GM12878 (cell line): Measurements from ENCODE around the gene RNF149. TPM values are rescaled to one million over a fixed set of nuclear protein-coding genes. Genes with fewer than 3 reads are reported as not detected.

Source experiments
- ATAC-seq: fragments of 200-7000 bp; cut with Tn5 transposase; 3 replicates; pipeline ENCODE4 v1.9.1; 2020; ENCODE audit warnings: mild to moderate bottlenecking, moderate library complexity
- BruUV-seq: library from RNA; stranded (reverse); fragments of 400-500 nt; replicated peaks from 2 replicates; lab custom pipeline; 2021; lab: Mats Ljungman, UMichigan
- CTCF ChIA-PET: fragments of 300-600 bp; sonication (Branson Sonifier 250); formaldehyde crosslinking; extraction: SDS; loops from one replicate; lab custom pipeline; 2021; ENCODE audit warnings: inconsistent platforms; lab: Yijun Ruan, JAX
- POLR2A ChIA-PET: fragments of 350-600 bp; formaldehyde crosslinking; extraction: SDS; loops from one replicate; lab custom pipeline; 2021; ENCODE audit warnings: inconsistent platforms; lab: Charles Lee
- RAD21 ChIA-PET: fragments of 300-600 bp; sonication (Branson Sonifier 250); formaldehyde crosslinking; loops from one replicate; lab custom pipeline; 2023; ENCODE audit warnings: antibody characterized with exemption; ENCODE audit not compliant: unreplicated experiment; lab: Charles Lee
- SMC1A ChIA-PET: fragments of 300-600 bp; sonication (Branson Sonifier 250); formaldehyde crosslinking; loops from one replicate; lab custom pipeline; 2023; ENCODE audit not compliant: unreplicated experiment, uncharacterized antibody; lab: Charles Lee
- DNase-seq: peaks from one replicate; pipeline ENCODE4 v3.0.0-alpha.2; 2011; ENCODE audit warnings: low read depth, low spot score
- FAIRE-seq: peaks from 3 replicates; lab custom pipeline; 2011; peaks lifted over from hg19 to GRCh38; lab: Jason Lieb, UNC
- H2AFZ ChIP-seq: 2 replicates; pipeline ENCODE4 v1.6.0; 2011; ENCODE audit warnings: low read depth, low read length, control low read depth; ENCODE audit not compliant: control insufficient read depth
- H3K27ac ChIP-seq: 2 replicates; pipeline ENCODE4 v1.5.1; 2011; ENCODE audit warnings: control low read depth; ENCODE audit not compliant: control insufficient read depth, insufficient read depth
- H3K27me3 ChIP-seq, 2 experiments: replicated peaks in 1 of 2; 2 replicates each; pipeline versions ENCODE4 v1.6.0 to v1.6.1; 2011; ENCODE audit warnings: low read length in 1 of 2; ENCODE audit not compliant: control insufficient read depth in 2 of 2, insufficient read depth in 2 of 2
- H3K36me3 ChIP-seq, 2 experiments: 2 replicates each; pipeline ENCODE4 v1.5.1; 2011; ENCODE audit warnings: low read length in 1 of 2; ENCODE audit not compliant: control insufficient read depth in 2 of 2, insufficient read depth in 2 of 2
- H3K4me1 ChIP-seq: 2 replicates; pipeline ENCODE4 v1.6.1; 2011; ENCODE audit warnings: mild to moderate bottlenecking, low read length, moderate library complexity, mixed read lengths; ENCODE audit not compliant: control insufficient read depth, insufficient read depth
- H3K4me2 ChIP-seq: 2 replicates; pipeline ENCODE4 v1.6.0; 2011; ENCODE audit warnings: control low read depth; ENCODE audit not compliant: control insufficient read depth, insufficient read depth
- H3K4me3 ChIP-seq: fragments of 200-600 bp; sonication (generic); 2 replicates; pipeline ENCODE4 v1.5.1; 2016
- H3K79me2 ChIP-seq: 2 replicates; pipeline ENCODE4 v1.6.0; 2011; ENCODE audit warnings: low read length; ENCODE audit not compliant: control insufficient read depth, insufficient read depth
- H3K9ac ChIP-seq: 2 replicates; pipeline ENCODE4 v1.8.0; 2011; ENCODE audit warnings: low read length, control low read depth, mixed read lengths; ENCODE audit not compliant: control insufficient read depth, insufficient read depth
- H3K9me3 ChIP-seq: replicated peaks from 3 replicates; pipeline ENCODE4 v1.5.1; 2011; ENCODE audit warnings: mild to moderate bottlenecking, low read length; ENCODE audit not compliant: control insufficient read depth, insufficient read depth
- H4K20me1 ChIP-seq: 2 replicates; pipeline ENCODE4 v1.6.0; 2011; ENCODE audit not compliant: control insufficient read depth, insufficient read depth
- HCFC1 ChIP-seq: fragments of 150-350 bp; IDR thresholded peaks from 2 replicates; pipeline ENCODE4 v1.6.1; 2014; ENCODE audit warnings: low read length
- JUNB ChIP-seq: IDR thresholded peaks from 2 replicates; pipeline ENCODE4 v1.6.1; 2016; ENCODE audit warnings: antibody characterized with exemption, mild to moderate bottlenecking
- MEF2A ChIP-seq: IDR thresholded peaks from 2 replicates; pipeline ENCODE4 v1.6.1; 2011; ENCODE audit warnings: low read depth, mild to moderate bottlenecking, low read length, moderate library complexity; ENCODE audit not compliant: insufficient read depth
- MEF2B ChIP-seq: fragments of 450-650 bp; IDR thresholded peaks from 2 replicates; pipeline ENCODE4 v1.6.1; 2018; ENCODE audit warnings: mild to moderate bottlenecking, moderate library complexity; ENCODE audit not compliant: partially characterized antibody, poor library complexity, severe bottlenecking
- MTA2 ChIP-seq: fragments of 450-650 bp; IDR thresholded peaks from 2 replicates; pipeline ENCODE4 v1.6.1; 2016; ENCODE audit warnings: low read depth, mild to moderate bottlenecking, moderate library complexity
- RBBP5 ChIP-seq: fragments of 200-600 bp; sonication (generic); conservative IDR thresholded peaks from 2 replicates; pipeline ENCODE4 v1.6.1; 2016
- SIN3A ChIP-seq: IDR thresholded peaks from 2 replicates; pipeline ENCODE4 v1.6.1; 2012; ENCODE audit warnings: low read depth, low read length, improper control_type of control experiment
- SMC3 ChIP-seq: IDR thresholded peaks from 2 replicates; pipeline ENCODE4 v1.6.1; 2011; ENCODE audit warnings: low read length, improper control_type of control experiment, borderline replicate concordance
- SREBF1 ChIP-seq: IDR thresholded peaks from 2 replicates; pipeline ENCODE4 v1.6.1; 2012; ENCODE audit warnings: mild to moderate bottlenecking, low read length
- TBL1XR1 ChIP-seq: IDR thresholded peaks from 2 replicates; pipeline ENCODE4 v1.6.1; 2012; ENCODE audit warnings: low read depth, low read length, improper control_type of control experiment
- ZNF384 ChIP-seq: IDR thresholded peaks from 2 replicates; pipeline ENCODE4 v1.6.1; 2012; ENCODE audit warnings: low read depth, mild to moderate bottlenecking, low read length, improper control_type of control experiment, borderline replicate concordance
- WGBS: methylation state at CpG from one replicate; pipeline ENCODE4 v1.1.6; 2016; ENCODE audit warnings: low lambda C conversion rate; ENCODE audit not compliant: insufficient replicate concordance, insufficient coverage; ENCODE audit errors: missing lambda C conversion rate; 5-methylcytosine and 5-hydroxymethylcytosine counted together
- in situ Hi-C: fragments of 300-500 bp; cut with MboI; formaldehyde crosslinking; loops from 9 replicates; pipeline ENCODE4 v1.14.3; 2018; ENCODE audit warnings: mixed read lengths
- intact Hi-C: fragments of 100-400 bp; cut with micrococcal nuclease; formaldehyde crosslinking; loops from one replicate; pipeline ENCODE4 v1.14.2; 2022; ENCODE audit not compliant: unreplicated experiment
- polyA plus RNA-seq, 11 experiments: library from polyadenylated mRNA; depleted of rRNA in 4 of 11; unstranded in 6 of 11; stranded (reverse) in 5 of 11; fragments of >200 nt; fragmentation: Nextera tagmentation in 4 of 11; fragmentation: Illumina TruSeq in 1 of 11; extraction: Ambion mirVana in 4 of 11; extraction: Trizol in 1 of 11; gene quantifications; 1 replicate in 1 of 11; 2 replicates in 10 of 11; pipeline versions ENCODE4 v1.2.1 to v1.2.3, GENCODE V29; 2011 to 2016; ENCODE audit warnings: inconsistent platforms in 2 of 11, missing spikeins in 2 of 11, low read depth in 1 of 11
- total RNA-seq, 4 experiments: library from RNA; depleted of rRNA in 3 of 4; stranded (reverse); fragments of >200 nt in 3 of 4; fragmentation: Illumina TruSeq in 1 of 4; extraction: Trizol in 1 of 4; gene quantifications; 2 replicates each; pipeline versions ENCODE4 v1.2.1 to v1.2.3, GENCODE V29; 2013 to 2021
- TF ChIP-seq, protein P1 (sequence below): fragments of 450-650 bp; IDR thresholded peaks from 2 replicates; pipeline ENCODE4 v1.6.1; 2017; ENCODE audit warnings: mild to moderate bottlenecking, moderate library complexity
- TF ChIP-seq, protein P2 (sequence below): fragments of 150-350 bp; IDR thresholded peaks from 2 replicates; pipeline ENCODE4 v1.6.1; 2014; ENCODE audit warnings: mild to moderate bottlenecking, low read depth, low read length
- TF ChIP-seq, protein P3 (sequence below): fragments of 450-650 bp; IDR thresholded peaks from 2 replicates; pipeline ENCODE4 v1.6.1; 2017; ENCODE audit warnings: borderline replicate concordance
- TF ChIP-seq, protein P4 (sequence below): IDR thresholded peaks from 2 replicates; pipeline ENCODE4 v1.6.1; 2011; ENCODE audit warnings: mild to moderate bottlenecking, low read depth, low read length, moderate library complexity; ENCODE audit not compliant: insufficient replicate concordance

RNF149 gene
- total and polyA plus RNA-seq, 10 of the 15 experiments (the other 5 are each of a cell fraction or from before 2014, with no cell fraction given): 5.2 to 38.4 (median 16.3) TPM

DNA sequence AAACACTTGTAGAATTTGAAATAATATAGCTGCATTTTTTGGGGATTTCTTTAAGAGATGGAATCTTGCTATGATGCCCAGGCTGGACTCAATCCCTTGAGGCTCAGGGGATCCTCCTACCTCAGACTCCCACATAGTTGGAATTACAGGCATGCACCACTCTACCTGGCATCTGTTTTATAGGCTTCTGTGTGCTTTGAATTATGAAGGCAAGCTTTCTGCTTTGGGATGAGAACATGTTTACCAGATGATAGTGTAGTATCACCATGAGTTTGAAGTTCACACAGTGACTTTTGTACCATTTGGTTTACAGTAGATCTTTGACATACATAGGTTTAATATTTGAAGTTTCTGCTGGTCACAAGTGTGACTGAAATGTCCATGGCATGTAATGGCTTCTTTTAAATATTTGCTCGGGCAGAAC, 45.1 kb downstream of the RNF149 start:
- H3K9me3 ChIP-seq: no peaks in the 10 kb centered on the region
- no TSS peak for BruUV-seq
- in situ Hi-C loops: loop anchor here (5.0 kb wide), 1 partner anchor 34 kb away; no protein-coding TSS in a partner anchor
- no peak overlapping the region for H3K4me2 ChIP-seq
- H3K36me3 ChIP-seq: peaks cover 6 to 31% of the 10 kb centered on the region in 2 experiments
- no peaks in the 10 kb centered on the region for H3K79me2 ChIP-seq
- 88% methylated on average over 1 of the region's 1 CpG for WGBS
- H3K9ac ChIP-seq: no peak overlapping the region
- RAD21 ChIA-PET: no interaction called here
- ATAC-seq: no peak
- H2AFZ ChIP-seq: no peak overlapping the region
- no peak overlapping the region for H3K27ac ChIP-seq
- POLR2A ChIA-PET: interaction anchor here (0.7 kb wide), 1 partner anchor 10 kb away, joined by 3 read pairs; no protein-coding TSS in a partner anchor
- SMC1A ChIA-PET: interaction anchor here (1.6 kb wide), 1 partner anchor 8 kb away, joined by 4 read pairs; no protein-coding TSS in a partner anchor
- no peak for FAIRE-seq
- H4K20me1 ChIP-seq: no peaks in the 10 kb centered on the region
- intact Hi-C loops: no loop called here
- no peaks in the 10 kb centered on the region for H3K27me3 ChIP-seq
- no peak overlapping the region for H3K4me3 ChIP-seq
- no peaks in the 10 kb centered on the region for H3K4me1 ChIP-seq
- DNase-seq: no peak
- CTCF ChIA-PET: interaction anchor here (1.0 to 1.3 kb wide), 3 partner anchors 9 to 46 kb away, joined by 3 to 5 read pairs (median 3); partner anchors contain the start of genes CNOT11 and RNF149
- TF ChIP-seq MTA2 (no peak), SMC3 (no peak), SREBF1 (no peak), JUNB (no peak), RBBP5 (no peak), HCFC1 (no peak), TBL1XR1 (no peak), SIN3A (no peak), ZNF384 (no peak), MEF2B (no peak), MEF2A (no peak)
- TF ChIP-seq, protein P1, sequence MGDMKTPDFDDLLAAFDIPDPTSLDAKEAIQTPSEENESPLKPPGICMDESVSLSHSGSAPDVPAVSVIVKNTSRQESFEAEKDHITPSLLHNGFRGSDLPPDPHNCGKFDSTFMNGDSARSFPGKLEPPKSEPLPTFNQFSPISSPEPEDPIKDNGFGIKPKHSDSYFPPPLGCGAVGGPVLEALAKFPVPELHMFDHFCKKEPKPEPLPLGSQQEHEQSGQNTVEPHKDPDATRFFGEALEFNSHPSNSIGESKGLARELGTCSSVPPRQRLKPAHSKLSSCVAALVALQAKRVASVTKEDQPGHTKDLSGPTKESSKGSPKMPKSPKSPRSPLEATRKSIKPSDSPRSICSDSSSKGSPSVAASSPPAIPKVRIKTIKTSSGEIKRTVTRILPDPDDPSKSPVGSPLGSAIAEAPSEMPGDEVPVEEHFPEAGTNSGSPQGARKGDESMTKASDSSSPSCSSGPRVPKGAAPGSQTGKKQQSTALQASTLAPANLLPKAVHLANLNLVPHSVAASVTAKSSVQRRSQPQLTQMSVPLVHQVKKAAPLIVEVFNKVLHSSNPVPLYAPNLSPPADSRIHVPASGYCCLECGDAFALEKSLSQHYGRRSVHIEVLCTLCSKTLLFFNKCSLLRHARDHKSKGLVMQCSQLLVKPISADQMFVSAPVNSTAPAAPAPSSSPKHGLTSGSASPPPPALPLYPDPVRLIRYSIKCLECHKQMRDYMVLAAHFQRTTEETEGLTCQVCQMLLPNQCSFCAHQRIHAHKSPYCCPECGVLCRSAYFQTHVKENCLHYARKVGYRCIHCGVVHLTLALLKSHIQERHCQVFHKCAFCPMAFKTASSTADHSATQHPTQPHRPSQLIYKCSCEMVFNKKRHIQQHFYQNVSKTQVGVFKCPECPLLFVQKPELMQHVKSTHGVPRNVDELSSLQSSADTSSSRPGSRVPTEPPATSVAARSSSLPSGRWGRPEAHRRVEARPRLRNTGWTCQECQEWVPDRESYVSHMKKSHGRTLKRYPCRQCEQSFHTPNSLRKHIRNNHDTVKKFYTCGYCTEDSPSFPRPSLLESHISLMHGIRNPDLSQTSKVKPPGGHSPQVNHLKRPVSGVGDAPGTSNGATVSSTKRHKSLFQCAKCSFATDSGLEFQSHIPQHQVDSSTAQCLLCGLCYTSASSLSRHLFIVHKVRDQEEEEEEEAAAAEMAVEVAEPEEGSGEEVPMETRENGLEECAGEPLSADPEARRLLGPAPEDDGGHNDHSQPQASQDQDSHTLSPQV: no peak
- TF ChIP-seq, protein P2, sequence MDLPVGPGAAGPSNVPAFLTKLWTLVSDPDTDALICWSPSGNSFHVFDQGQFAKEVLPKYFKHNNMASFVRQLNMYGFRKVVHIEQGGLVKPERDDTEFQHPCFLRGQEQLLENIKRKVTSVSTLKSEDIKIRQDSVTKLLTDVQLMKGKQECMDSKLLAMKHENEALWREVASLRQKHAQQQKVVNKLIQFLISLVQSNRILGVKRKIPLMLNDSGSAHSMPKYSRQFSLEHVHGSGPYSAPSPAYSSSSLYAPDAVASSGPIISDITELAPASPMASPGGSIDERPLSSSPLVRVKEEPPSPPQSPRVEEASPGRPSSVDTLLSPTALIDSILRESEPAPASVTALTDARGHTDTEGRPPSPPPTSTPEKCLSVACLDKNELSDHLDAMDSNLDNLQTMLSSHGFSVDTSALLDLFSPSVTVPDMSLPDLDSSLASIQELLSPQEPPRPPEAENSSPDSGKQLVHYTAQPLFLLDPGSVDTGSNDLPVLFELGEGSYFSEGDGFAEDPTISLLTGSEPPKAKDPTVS: no peak
- TF ChIP-seq, protein P3, sequence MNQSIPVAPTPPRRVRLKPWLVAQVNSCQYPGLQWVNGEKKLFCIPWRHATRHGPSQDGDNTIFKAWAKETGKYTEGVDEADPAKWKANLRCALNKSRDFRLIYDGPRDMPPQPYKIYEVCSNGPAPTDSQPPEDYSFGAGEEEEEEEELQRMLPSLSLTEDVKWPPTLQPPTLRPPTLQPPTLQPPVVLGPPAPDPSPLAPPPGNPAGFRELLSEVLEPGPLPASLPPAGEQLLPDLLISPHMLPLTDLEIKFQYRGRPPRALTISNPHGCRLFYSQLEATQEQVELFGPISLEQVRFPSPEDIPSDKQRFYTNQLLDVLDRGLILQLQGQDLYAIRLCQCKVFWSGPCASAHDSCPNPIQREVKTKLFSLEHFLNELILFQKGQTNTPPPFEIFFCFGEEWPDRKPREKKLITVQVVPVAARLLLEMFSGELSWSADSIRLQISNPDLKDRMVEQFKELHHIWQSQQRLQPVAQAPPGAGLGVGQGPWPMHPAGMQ: no peak
- TF ChIP-seq, protein P4, sequence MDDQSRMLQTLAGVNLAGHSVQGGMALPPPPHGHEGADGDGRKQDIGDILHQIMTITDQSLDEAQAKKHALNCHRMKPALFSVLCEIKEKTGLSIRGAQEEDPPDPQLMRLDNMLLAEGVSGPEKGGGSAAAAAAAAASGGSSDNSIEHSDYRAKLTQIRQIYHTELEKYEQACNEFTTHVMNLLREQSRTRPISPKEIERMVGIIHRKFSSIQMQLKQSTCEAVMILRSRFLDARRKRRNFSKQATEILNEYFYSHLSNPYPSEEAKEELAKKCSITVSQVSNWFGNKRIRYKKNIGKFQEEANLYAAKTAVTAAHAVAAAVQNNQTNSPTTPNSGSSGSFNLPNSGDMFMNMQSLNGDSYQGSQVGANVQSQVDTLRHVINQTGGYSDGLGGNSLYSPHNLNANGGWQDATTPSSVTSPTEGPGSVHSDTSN: no peak
